Panc1 (cell line): ENCODE data around the gene SFTA2. TPM values are rescaled to one million over a fixed set of nuclear protein-coding genes. Genes with fewer than 3 reads are reported as not detected.

ENCODE experiments used
- ATAC-seq: fragments of 200-7000 bp; cut with Tn5 transposase; 2 replicates; pipeline ENCODE4 v1.9.1; 2020; ENCODE audit warnings: mild to moderate bottlenecking, moderate library complexity
- BruUV-seq: library from RNA; stranded (reverse); fragments of 400-500 nt; replicated peaks from 2 replicates; lab custom pipeline; 2021; lab: Mats Ljungman, UMichigan
- CTCF ChIA-PET: fragments of 300-600 bp; sonication (Branson Sonifier 250); formaldehyde crosslinking; loops from one replicate; lab custom pipeline; 2022; ENCODE audit warnings: antibody characterized with exemption; lab: Charles Lee
- POLR2A ChIA-PET: fragments of 300-600 bp; sonication (Branson Sonifier 250); formaldehyde crosslinking; loops from one replicate; lab custom pipeline; 2022; ENCODE audit warnings: antibody characterized with exemption; lab: Charles Lee
- DNase-seq: peaks from one replicate; pipeline ENCODE4 v3.0.0-alpha.2; 2010; ENCODE audit warnings: low read depth, low spot score
- H3K27ac ChIP-seq: 2 replicates; pipeline ENCODE4 v1.5.1; 2011; ENCODE audit warnings: mild to moderate bottlenecking, low read length, inconsistent platforms
- H3K27me3 ChIP-seq: fragments of 200-500 bp; sonication (Bioruptor generic); 2 replicates; pipeline ENCODE4 v1.6.0; 2014; ENCODE audit warnings: low read length, inconsistent platforms; ENCODE audit not compliant: control insufficient read depth, insufficient read depth
- H3K36me3 ChIP-seq: fragments of 200-500 bp; sonication (Bioruptor generic); 2 replicates; pipeline ENCODE4 v1.5.1; 2014; ENCODE audit warnings: inconsistent platforms, mild to moderate bottlenecking, low read length, moderate library complexity; ENCODE audit not compliant: control insufficient read depth, insufficient read depth
- H3K4me1 ChIP-seq: 2 replicates; pipeline ENCODE4 v1.5.1; 2011; ENCODE audit warnings: inconsistent platforms, mild to moderate bottlenecking, low read length, moderate library complexity; ENCODE audit not compliant: control insufficient read depth, insufficient read depth
- H3K4me3 ChIP-seq, 2 experiments: 2 replicates each; pipeline ENCODE4 v1.5.1; 2011 to 2012; ENCODE audit warnings: low read depth in 2 of 2, low read length in 2 of 2, mild to moderate bottlenecking in 2 of 2, inconsistent platforms in 1 of 2, moderate library complexity in 1 of 2
- H3K9me3 ChIP-seq: fragments of 200-500 bp; sonication (Bioruptor generic); 2 replicates; pipeline ENCODE4 v1.5.1; 2014; ENCODE audit warnings: low read depth, mild to moderate bottlenecking, inconsistent platforms, low read length, moderate library complexity; ENCODE audit not compliant: control insufficient read depth, insufficient read depth
- CTCF ChIP-seq: fragments of 450-650 bp; IDR thresholded peaks from 2 replicates; pipeline ENCODE4 v1.5.1; 2017; ENCODE audit warnings: mild to moderate bottlenecking
- POLR2AphosphoS5 ChIP-seq: IDR thresholded peaks from 2 replicates; pipeline ENCODE4 v1.6.1; 2012; ENCODE audit warnings: mild to moderate bottlenecking, low read depth, low read length, moderate library complexity
- REST ChIP-seq, 2 experiments: IDR thresholded peaks; 2 replicates each; pipeline ENCODE4 v1.6.1; 2011 to 2012; ENCODE audit warnings: low read depth in 2 of 2, control low read depth in 1 of 2, low read length in 1 of 2, mild to moderate bottlenecking in 1 of 2, moderate library complexity in 1 of 2; ENCODE audit not compliant: insufficient read depth in 1 of 2
- SIN3A ChIP-seq: IDR thresholded peaks from 2 replicates; pipeline ENCODE4 v1.6.1; 2012; ENCODE audit warnings: low read depth, mild to moderate bottlenecking, low read length, moderate library complexity, borderline replicate concordance; ENCODE audit not compliant: insufficient read depth
- TCF7L2 ChIP-seq: IDR thresholded peaks from 2 replicates; pipeline ENCODE4 v1.6.1; 2011; ENCODE audit warnings: mild to moderate bottlenecking, low read depth, low read length, inconsistent platforms
- in situ Hi-C: cut with HindIII; loops from 2 replicates; pipeline ENCODE4 v1.10.0; 2016; ENCODE audit warnings: low sequenced_read_pairs, low pct_unique_long_range_greater_than_20kb
- intact Hi-C: fragments of 100-400 bp; cut with micrococcal nuclease; formaldehyde crosslinking; loops from one replicate; pipeline ENCODE4 v1.10.0; 2022; ENCODE audit not compliant: unreplicated experiment
- total RNA-seq: library from RNA; stranded (reverse); gene quantifications from one replicate; pipeline ENCODE4 v1.2.1, GENCODE V29; 2021; ENCODE audit not compliant: unreplicated experiment

Gene SFTA2
- total RNA-seq, 1 experiment from 2014 or later, result not detected

GRCh38 chr6:30960907-30961673 lies 29.1 kb upstream of the SFTA2 start:
- peaks cover 3% of the 10 kb centered on the region; the same call in 1 of the 2 replicates for H3K27me3 ChIP-seq
- CTCF ChIA-PET, result no interaction called here
- H3K9me3 ChIP-seq, result no peaks in the 10 kb centered on the region
- no peak overlapping the region for H3K27ac ChIP-seq
- H3K36me3 ChIP-seq, result no peaks in the 10 kb centered on the region
- DNase-seq, result no peak
- intact Hi-C loops, result no loop called here
- no peak overlapping the region for H3K4me3 ChIP-seq
- POLR2A ChIA-PET, result no interaction called here
- no peak for ATAC-seq
- BruUV-seq, result no TSS peak
- H3K4me1 ChIP-seq, result no peaks in the 10 kb centered on the region
- in situ Hi-C loops, result no loop called here
- no peak for TF ChIP-seq POLR2AphosphoS5
- no peak for TF ChIP-seq TCF7L2
- TF ChIP-seq SIN3A, result no peak
- no peak for TF ChIP-seq REST (IDR thresholded peaks at IDR 0.05; ENCODE audit: insufficient read depth in 1 of 2, low read depth in 2 of 2, low read length in 1 of 2)
- no peak for TF ChIP-seq CTCF

GRCh38 chr6:30957716-30958115 lies 25.7 kb upstream of the SFTA2 start:
- CTCF ChIA-PET, result no interaction called here
- Histone ChIP-seq H3K36me3 (no peaks in the 10 kb centered on the region), H3K27ac (no peak overlapping the region), H3K4me1 (peaks cover 8% of the 10 kb centered on the region; the same call in 1 of the 2 replicates), H3K4me3 (no peak overlapping the region), H3K27me3 (peaks cover 18% of the 10 kb centered on the region), H3K9me3 (no peaks in the 10 kb centered on the region)
- in situ Hi-C loops, result loop anchor here (5.0 kb wide), 1 partner anchor 85 kb away; no protein-coding TSS in a partner anchor
- ATAC-seq, result no peak
- no peak for DNase-seq
- TF ChIP-seq CTCF, result no peak
- no peak for TF ChIP-seq POLR2AphosphoS5
- TF ChIP-seq REST (IDR thresholded peaks at IDR 0.05; ENCODE audit: insufficient read depth in 1 of 2, low read depth in 2 of 2, low read length in 1 of 2), result no peak
- no peak for TF ChIP-seq TCF7L2
- TF ChIP-seq SIN3A, result no peak
- intact Hi-C loops, result no loop called here
- POLR2A ChIA-PET, result no interaction called here
- no TSS peak for BruUV-seq
